SK-N-MC (cell line): Measurements from ENCODE around the gene DLGAP1.

Experiments used
- EZH2 ChIP-seq: fragments of 200-600 bp; sonication (generic); IDR thresholded peaks from one replicate; pipeline ENCODE4 v1.6.1; 2017; ENCODE audit warnings: antibody characterized with exemption
- FOXP2 ChIP-seq: optimal IDR thresholded peaks from 2 replicates; pipeline ENCODE3; 2011; ENCODE audit warnings: mild to moderate bottlenecking, moderate library complexity; ENCODE audit not compliant: insufficient read depth; ENCODE audit errors: extremely low read length, control extremely low read depth
- POLR2AphosphoS5 ChIP-seq: IDR thresholded peaks from 2 replicates; pipeline ENCODE4 v1.6.1; 2012; ENCODE audit warnings: mild to moderate bottlenecking, low read depth, low read length, borderline replicate concordance

DNA sequence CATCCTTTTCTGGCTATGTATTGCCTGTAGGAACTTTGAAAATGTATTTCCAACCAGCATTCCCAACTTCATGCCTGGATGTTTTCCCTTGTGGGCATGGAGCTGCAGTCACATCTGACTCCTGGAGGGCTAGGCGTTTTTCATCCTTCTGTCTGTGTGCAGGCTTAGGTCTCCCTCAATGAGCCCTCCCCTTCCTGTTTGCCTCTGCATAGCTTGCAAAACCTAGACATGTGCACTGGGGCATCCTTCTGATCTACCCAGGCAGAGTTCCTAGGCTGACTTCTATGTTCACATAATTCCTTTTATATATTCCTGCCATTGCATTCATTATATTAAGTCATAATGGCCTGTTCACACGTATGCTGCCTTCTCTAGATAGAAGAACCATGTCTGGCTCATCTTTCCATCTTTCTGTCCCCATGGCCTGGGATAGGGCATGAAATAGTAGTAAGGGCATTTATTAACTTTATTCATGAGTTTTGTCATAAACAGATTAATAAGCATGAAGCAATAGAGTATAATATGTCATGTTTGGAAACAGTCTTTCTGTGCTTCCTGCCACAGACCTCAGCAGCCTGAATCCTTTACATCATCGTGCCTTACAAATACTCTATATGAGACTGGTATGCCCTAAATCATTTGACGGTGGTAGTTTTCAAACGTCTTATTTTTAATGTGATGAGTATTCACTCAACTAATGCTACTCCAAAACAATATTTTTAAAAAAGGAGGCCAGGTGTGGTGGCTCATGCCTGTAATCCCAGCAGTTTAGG, 809.5 kb downstream of the DLGAP1 start:
- TF ChIP-seq EZH2: no peak
- no peak for TF ChIP-seq POLR2AphosphoS5
- no peak for TF ChIP-seq FOXP2
